Measurements from ENCODE around the gene HSD11B1. TPM values are rescaled to one million over a fixed set of nuclear protein-coding genes. Genes with fewer than 3 reads are reported as not detected.

Gene HSD11B1
- total RNA-seq, 1 donor from 2014 or later = not detected

GRCh38 chr1:209748620-209749019, 44.0 kb downstream of the HSD11B1 start:
- Mint-ChIP-seq H3K27me3 (ENCODE audit: low read depth) (peaks cover 39% of the 10 kb centered on the region), H3K27ac (ENCODE audit: unreplicated experiment) (no peak overlapping the region), H3K36me3 (ENCODE audit: low read depth) (no peaks in the 10 kb centered on the region), H3K9me3 (no peaks in the 10 kb centered on the region), H3K4me3 (no peak overlapping the region), H3K4me1 (peaks cover 4% of the 10 kb centered on the region)
- TF ChIP-seq CTCF (conservative IDR thresholded peaks at IDR 0.05) = no peak
- DNase-seq (ENCODE audit: low read depth, low spot score) = no peak

GRCh38 chr1:209749205-209749604, 44.6 kb downstream of the HSD11B1 start:
- H3K27ac Mint-ChIP-seq (ENCODE audit: unreplicated experiment) = no peak overlapping the region
- H3K36me3 Mint-ChIP-seq (ENCODE audit: low read depth) = no peaks in the 10 kb centered on the region
- H3K4me3 Mint-ChIP-seq = no peak overlapping the region
- DNase-seq (ENCODE audit: low read depth, low spot score) = no peak
- H3K27me3 Mint-ChIP-seq (ENCODE audit: low read depth) = peaks cover 41% of the 10 kb centered on the region
- H3K4me1 Mint-ChIP-seq = peaks cover 4% of the 10 kb centered on the region
- no peaks in the 10 kb centered on the region for H3K9me3 Mint-ChIP-seq
- no peak for TF ChIP-seq CTCF (conservative IDR thresholded peaks at IDR 0.05)

- no peak overlapping the region for H3K27ac Mint-ChIP-seq (ENCODE audit: unreplicated experiment)
- H3K36me3 Mint-ChIP-seq (ENCODE audit: low read depth) = no peaks in the 10 kb centered on the region
- no peaks in the 10 kb centered on the region for H3K9me3 Mint-ChIP-seq
- H3K4me3 Mint-ChIP-seq = no peak overlapping the region
- no peak for TF ChIP-seq CTCF (conservative IDR thresholded peaks at IDR 0.05)
- no peak for DNase-seq (ENCODE audit: low read depth, low spot score)
- H3K27me3 Mint-ChIP-seq (ENCODE audit: low read depth) = peaks cover 41% of the 10 kb centered on the region
- peaks cover 4% of the 10 kb centered on the region for H3K4me1 Mint-ChIP-seq
Observed at GRCh38 chr1:209749670-209750323, 45.2 kb downstream of the HSD11B1 start.

- H3K36me3 Mint-ChIP-seq (ENCODE audit: low read depth) = no peaks in the 10 kb centered on the region
Observed at GRCh38 chr1:209751627-209752231, 47.1 kb downstream of the HSD11B1 start.

GRCh38 chr1:209752890-209753289, 48.2 kb downstream of the HSD11B1 start:
- Mint-ChIP-seq H3K4me1 (peaks cover under 1% of the 10 kb centered on the region), H3K36me3 (ENCODE audit: low read depth) (no peaks in the 10 kb centered on the region), H3K27ac (ENCODE audit: unreplicated experiment) (no peak overlapping the region), H3K9me3 (no peaks in the 10 kb centered on the region), H3K27me3 (ENCODE audit: low read depth) (peaks cover 37% of the 10 kb centered on the region), H3K4me3 (no peak overlapping the region)
- no peak for TF ChIP-seq CTCF (conservative IDR thresholded peaks at IDR 0.05)
- no peak for DNase-seq (ENCODE audit: low read depth, low spot score)

More at GRCh38 chr1:209751627-209752231, 47.1 kb downstream of the HSD11B1 start:
- no peaks in the 10 kb centered on the region for H3K9me3 Mint-ChIP-seq
- peaks cover 4% of the 10 kb centered on the region for H3K4me1 Mint-ChIP-seq
- no peak for DNase-seq (ENCODE audit: low read depth, low spot score)
- H3K4me3 Mint-ChIP-seq = no peak overlapping the region
- H3K27ac Mint-ChIP-seq (ENCODE audit: unreplicated experiment) = no peak overlapping the region
- peaks cover 42% of the 10 kb centered on the region for H3K27me3 Mint-ChIP-seq (ENCODE audit: low read depth)
- no peak for TF ChIP-seq CTCF (conservative IDR thresholded peaks at IDR 0.05)
